ENCODE data around the gene ROBO3.

ROBO3 gene

DNA sequence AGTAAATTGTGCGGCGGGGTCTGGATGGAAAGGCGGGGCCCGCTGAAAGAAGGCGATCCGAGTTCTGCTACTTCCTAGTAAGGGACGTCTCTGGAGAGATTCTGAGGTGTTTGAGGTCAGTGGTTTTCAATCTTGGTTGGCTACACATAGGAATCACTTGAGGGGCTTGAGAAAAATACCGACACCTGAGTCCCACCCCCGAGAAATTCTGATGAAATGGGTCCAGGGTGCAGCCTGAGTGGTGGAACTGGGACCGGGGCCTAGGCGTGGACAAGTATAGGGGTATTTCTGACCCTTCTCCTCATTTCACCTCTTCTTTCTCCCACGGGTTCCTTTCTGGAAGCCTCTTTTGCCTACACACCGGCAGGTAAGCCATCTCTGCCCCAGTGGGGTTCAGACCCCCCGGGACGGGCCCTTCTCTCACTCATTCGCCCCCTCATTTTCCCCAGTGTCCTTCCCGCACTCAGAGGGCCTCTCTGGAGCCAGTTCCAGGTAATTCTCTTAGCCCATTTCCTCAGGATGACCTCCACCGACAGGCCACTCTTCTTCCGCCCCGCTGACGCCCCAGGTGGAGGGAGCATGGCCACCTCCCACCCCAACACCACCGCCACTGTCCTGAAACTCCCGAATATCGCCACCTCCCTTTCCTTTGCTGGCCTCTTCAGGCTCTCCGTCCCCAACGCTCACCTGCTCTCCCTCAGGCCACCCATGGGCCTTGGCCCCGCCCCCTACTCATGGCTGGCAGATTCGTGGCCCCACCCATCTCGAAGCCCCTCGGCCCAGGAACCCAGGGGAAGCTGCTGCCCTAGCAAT, 11.8 kb downstream of the ROBO3 start:
- no peak for DNase-seq (ENCODE audit: low read depth)

GRCh38 chr11:124877631-124877909, 12.3 kb downstream of the ROBO3 start:
- DNase-seq (ENCODE audit: low read depth): no peak

DNA sequence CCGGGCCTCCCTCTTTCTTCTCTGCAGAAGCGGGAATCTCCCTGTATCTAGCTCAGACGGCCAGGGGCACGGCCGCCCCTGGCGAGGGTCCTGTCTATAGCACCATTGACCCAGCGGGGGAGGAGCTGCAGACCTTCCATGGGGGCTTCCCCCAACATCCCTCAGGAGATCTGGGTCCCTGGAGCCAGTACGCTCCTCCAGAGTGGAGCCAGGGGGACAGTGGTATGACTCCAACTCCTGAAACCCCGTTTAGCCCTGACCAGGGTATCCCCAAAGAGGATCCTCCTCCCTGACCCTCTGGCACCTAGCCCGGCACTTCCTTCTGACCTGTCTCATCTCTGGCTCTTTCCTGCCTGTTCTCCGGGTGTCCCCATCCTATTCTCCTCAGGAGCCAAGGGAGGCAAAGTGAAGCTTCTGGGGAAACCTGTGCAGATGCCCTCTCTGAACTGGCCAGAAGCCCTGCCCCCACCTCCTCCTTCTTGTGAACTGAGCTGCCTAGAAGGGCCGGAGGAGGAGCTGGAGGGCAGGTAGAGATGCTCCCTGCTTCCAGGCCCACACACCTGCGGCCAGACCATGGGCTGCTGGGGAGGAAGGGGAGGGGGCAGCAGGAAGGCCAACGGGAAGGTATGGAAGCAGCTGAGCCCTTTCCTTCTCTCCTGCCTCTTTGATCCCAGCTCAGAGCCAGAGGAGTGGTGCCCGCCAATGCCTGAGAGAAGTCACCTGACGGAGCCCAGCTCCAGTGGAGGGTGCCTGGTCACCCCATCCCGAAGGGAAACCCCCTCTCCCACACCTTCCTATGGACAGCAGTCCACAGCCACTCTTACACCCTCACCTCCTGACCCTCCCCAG, 12.9 kb downstream of the ROBO3 start:
- DNase-seq (ENCODE audit: low read depth): no peak

GRCh38 chr11:124878759-124879492, 13.7 kb downstream of the ROBO3 start:
- no peak for DNase-seq (ENCODE audit: low read depth)

DNA sequence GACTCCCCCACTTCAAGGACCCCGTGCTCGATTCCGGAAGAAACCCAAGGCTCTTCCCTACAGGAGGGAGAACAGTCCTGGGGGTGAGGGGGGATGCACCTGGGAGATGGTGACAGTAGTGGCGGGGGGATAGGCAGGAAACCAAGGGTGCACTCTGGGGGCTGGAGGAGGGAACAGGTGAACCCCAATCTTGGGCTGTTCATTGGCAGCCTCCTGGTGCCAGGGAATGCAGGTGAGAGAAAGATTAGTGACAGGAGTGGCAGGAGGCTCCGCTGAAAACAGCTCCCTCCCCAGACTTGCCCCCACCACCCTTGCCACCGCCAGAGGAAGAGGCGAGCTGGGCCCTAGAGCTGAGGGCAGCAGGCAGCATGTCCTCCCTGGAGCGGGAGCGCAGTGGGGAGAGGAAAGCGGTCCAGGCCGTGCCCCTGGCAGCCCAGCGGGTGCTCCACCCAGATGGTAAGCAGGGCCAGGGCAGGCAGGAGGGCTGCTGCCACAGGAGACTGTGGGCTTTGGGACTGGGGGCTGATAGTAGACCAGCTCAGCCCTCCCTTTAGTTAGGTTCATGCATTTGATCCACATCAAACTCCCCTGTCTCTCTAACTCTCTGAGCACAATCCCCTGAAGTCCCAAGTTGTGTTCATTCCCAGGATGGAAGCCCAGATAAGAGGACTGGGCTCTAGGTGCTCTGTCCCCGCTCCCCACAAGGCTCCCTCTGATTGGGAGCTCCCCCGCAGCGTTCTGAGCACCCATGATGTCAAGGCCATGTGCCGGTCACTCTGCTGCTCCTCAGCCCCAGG, 14.5 kb downstream of the ROBO3 start:
- DNase-seq (ENCODE audit: low read depth): no peak

GRCh38 chr11:124880290-124880611, 15.0 kb downstream of the ROBO3 start:
- DNase-seq (ENCODE audit: low read depth): no peak

DNA sequence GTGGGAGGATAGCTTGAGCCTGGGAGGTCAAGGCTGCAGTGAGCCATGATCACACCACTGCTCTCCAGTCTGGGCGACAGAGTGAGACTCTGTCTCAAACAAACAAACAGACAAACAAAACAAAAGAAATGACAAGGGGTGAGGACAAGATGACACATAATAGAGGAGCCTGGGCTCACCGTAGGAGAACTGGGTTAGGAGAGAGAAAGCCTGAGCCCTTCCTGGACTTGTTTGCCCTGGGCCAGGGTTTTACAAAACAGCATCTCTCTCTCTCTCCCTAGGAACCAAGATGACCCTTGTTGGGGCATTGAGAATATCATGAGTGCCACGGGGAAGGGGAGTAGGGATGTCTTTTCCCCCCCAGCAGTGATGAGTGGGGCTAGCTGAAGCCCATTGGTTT, 15.7 kb downstream of the ROBO3 start:
- no peak for DNase-seq (ENCODE audit: low read depth)

DNA sequence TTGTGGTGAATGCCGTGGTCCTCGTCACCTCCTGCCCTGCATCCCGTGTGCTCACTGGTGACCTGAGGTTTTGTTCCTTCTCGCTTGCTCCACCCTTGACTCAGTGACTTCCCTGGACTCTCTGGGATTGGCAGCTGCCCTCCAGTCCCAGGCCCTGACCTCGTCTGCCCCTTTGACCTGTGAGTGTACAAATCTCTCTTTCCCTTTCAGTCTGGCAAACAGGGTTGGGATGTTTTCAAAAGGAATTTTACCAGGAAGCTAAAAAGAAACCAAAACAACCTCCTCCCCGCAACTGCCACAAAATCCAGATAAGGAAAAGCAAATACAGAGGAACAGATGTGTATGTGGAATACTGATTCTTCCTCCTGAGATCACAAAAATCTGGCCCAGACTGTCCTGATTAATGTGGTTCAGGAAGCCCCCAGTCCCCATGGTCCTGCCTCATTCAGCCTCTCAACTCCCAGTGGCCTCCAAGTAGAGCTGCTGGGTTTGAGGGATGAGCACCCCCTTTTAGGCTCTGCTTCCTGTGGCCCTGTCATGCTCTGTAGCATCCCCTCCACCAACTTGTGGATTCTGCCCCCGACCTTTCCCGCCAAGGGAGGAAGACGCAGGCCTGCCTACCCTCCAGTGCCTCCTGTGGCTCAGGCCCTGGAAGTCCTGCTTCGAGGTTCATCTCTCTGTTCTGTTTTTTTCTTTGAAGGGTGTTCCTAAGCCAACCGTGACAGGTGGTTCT, 17.3 kb downstream of the ROBO3 start:
- DNase-seq (ENCODE audit: low read depth): no peak

GRCh38 chr11:124884340-124884739, 19.1 kb downstream of the ROBO3 start:
- DNase-seq (ENCODE audit: low read depth): no peak

GRCh38 chr11:124884869-124885479, 19.7 kb downstream of the ROBO3 start:
- DNase-seq (ENCODE audit: low read depth): no peak

DNA sequence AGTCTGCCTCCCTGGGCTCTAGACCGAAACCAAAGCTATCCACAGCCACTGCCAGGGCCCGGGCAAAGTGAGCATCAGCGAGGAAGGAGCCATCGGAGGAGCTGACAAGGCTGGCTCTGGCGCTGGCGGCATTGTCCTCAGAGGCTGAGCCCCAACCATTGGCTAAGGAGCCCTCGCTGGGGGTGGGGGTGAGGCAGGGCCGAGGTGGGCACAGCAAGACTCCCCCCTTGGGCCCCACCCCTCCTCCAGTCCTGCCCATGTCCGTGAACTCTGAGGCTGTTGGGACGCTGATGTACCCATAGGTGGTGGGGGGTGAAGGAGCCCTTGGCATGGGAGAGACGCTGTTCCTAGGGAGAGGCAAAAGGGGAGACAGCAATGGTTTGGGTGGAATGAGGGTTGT, 21.2 kb downstream of the ROBO3 start:
- DNase-seq (ENCODE audit: low read depth): no peak

GRCh38 chr11:124886978-124887666, 21.9 kb downstream of the ROBO3 start:
- DNase-seq (ENCODE audit: low read depth): no peak

GRCh38 chr11:124887667-124888013, 22.4 kb downstream of the ROBO3 start:
- no peak for DNase-seq (ENCODE audit: low read depth)

DNA sequence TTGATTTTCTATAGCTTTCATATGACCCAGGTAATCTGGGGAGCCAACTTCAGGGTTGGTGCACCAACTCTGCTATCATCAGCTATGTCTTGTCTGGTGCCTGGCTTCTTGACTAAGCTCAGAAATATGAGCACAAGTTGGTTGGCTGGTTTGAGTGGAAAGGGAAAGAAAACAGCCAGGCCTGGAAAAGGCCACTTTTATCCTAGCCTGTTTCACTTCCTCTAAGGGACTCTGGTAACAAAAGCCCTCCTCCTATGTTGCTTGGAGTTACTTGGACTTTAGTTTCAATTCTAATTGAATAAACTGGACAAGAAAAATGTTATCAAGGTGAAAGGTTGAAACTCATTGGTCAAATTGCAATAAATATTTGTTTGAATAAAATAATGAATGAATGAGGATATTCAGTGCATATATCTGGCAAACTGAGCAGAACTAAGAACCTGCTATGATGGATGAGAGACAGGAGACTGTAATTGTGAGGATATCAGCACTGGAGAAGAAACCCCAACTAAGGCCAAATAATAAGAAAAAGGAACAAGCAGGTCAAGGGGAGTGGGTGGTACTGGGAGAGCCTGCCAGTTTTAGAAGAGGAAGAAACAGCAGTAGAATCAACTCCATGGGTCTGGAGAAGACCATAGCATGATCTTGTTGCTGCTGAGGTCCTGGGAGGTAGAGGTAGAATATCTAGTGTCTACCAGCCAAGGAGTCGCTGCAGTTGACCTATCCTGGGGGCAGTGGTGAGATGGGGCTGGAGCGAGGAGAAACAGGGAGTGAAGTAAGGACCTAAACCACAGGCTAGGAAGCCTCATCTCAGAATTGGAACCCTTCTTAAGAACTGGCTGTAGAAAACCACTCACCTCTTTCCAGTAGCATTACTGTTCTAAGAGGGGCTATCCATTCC, 24.2 kb downstream of the ROBO3 start:
- no peak for DNase-seq (ENCODE audit: low read depth)

DNA sequence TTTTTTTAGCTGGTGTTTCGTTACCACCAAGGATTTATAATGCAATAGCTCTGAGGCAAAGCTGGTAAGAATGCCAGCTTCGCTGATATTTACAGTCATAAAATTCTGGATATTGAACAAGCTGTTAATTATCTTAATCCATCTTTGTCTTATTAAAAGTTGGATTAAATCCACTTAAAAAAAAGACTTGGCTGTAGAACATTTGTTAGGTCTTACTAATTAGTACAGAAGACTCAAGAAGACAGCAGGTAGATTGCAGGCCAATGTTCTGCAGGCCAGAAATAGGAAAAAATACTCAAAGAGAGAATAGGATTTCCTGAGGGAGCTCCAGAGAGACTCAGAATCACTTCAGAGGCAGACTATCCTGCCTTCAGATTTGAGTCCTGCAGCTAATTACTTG, 24.9 kb downstream of the ROBO3 start:
- no peak for DNase-seq (ENCODE audit: low read depth)

- DNase-seq (ENCODE audit: low read depth): no peak
Observed at GRCh38 chr11:124890683-124891372, 25.6 kb downstream of the ROBO3 start.

GRCh38 chr11:124891373-124891861, 26.2 kb downstream of the ROBO3 start:
- DNase-seq (ENCODE audit: low read depth): no peak

- DNase-seq (ENCODE audit: low read depth): no peak
Observed at GRCh38 chr11:124892146-124892545, 26.9 kb downstream of the ROBO3 start.

All from stimulated activated CD8-positive, alpha-beta memory T cell treated with anti-CD3 and anti-CD28 coated beads, Interleukin-7, amount 100 ng/mL, for 24 hours (primary cell).